Peyer's patch (tissue), 4 donors: ENCODE measurements around the gene GALNT2.

Source experiments
- POLR2A ChIP-seq, 2 donors: fragments of 450-650 bp; IDR thresholded peaks; one replicate each; pipeline ENCODE4 v1.5.1; 2017; ENCODE audit warnings: antibody characterized with exemption in 2 of 2, mild to moderate bottlenecking in 2 of 2, moderate library complexity in 2 of 2
- TF ChIP-seq, protein P1 (sequence below), 6 experiments: fragments of 450-650 bp in 4 of 6; fragments of 200-600 bp in 2 of 6; sonication (generic) in 1 of 6; IDR thresholded peaks; one replicate each; pipeline ENCODE4 v1.5.1; 2017 to 2019; ENCODE audit warnings: antibody characterized with exemption in 6 of 6, mild to moderate bottlenecking in 3 of 6, moderate library complexity in 1 of 6

DNA sequence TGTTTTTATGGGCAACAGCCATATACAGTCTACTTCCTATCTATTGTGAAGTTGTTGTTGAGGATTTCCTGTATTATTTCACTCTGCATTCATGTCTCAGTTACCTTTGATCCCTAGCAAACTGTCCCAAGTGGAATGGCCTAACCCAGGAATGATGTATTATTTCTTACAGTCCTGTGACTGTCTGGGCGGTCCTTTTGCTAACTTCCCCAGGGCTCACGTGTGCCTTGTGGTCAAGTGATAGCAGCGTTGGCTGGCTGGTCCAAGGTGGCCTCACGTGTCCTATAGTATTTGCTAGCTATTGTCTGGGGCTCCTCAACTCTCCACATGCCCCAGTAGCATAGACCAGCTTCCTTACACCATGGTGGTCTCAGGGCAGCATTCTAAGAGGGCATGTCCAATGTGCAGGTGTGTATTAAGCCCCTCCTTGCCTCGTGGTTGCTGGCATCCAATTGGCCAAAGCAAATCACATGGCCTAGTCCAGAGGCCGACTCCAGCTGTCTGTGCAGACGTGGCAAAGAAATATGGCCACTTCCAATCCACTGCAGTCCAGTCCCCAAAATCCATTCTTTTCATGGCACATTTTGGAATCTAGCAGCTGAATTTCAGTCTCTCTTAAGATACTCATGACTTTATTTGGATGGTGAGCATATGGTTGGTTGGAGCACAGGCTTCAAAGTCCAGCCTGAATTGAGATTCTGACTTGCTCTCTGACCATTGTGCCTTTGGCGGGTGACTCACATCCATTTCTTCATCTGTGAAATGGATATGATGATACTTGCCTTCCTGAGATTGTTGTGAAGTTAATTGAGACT lies 94.1 kb downstream of the GALNT2 start:
- TF ChIP-seq, protein P1, sequence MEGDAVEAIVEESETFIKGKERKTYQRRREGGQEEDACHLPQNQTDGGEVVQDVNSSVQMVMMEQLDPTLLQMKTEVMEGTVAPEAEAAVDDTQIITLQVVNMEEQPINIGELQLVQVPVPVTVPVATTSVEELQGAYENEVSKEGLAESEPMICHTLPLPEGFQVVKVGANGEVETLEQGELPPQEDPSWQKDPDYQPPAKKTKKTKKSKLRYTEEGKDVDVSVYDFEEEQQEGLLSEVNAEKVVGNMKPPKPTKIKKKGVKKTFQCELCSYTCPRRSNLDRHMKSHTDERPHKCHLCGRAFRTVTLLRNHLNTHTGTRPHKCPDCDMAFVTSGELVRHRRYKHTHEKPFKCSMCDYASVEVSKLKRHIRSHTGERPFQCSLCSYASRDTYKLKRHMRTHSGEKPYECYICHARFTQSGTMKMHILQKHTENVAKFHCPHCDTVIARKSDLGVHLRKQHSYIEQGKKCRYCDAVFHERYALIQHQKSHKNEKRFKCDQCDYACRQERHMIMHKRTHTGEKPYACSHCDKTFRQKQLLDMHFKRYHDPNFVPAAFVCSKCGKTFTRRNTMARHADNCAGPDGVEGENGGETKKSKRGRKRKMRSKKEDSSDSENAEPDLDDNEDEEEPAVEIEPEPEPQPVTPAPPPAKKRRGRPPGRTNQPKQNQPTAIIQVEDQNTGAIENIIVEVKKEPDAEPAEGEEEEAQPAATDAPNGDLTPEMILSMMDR (IDR thresholded peaks at IDR 0.05) = no peak
- no peak for TF ChIP-seq POLR2A (IDR thresholded peaks at IDR 0.05)
